ENCODE measurements around the gene ATP6V1G3.

GRCh38 chr1:198542632-198543031 lies 2.2 kb upstream of the ATP6V1G3 start:
- no peak for TF ChIP-seq CTCF (IDR thresholded peaks at IDR 0.05)
- TF ChIP-seq POLR2AphosphoS5 (IDR thresholded peaks at IDR 0.05): no peak
